ENCODE measurements around the gene COL9A3.

GRCh38 chr20:62825333-62825985, 8.6 kb downstream of the COL9A3 start:
- TF ChIP-seq CTCF (IDR thresholded peaks at IDR 0.05) (no peak), ZC3H11A (IDR thresholded peaks at IDR 0.05) (no peak), HDAC2 (IDR thresholded peaks at IDR 0.05) (no peak), POLR2A (IDR thresholded peaks at IDR 0.05; ENCODE audit: low read length) (no peak), MAFK (IDR thresholded peaks at IDR 0.05; ENCODE audit: partially characterized antibody) (no peak), RNF2 (IDR thresholded peaks at IDR 0.05; ENCODE audit: borderline replicate concordance, low read depth) (no peak), MAZ (IDR thresholded peaks at IDR 0.05; ENCODE audit: borderline replicate concordance, low read depth, low read length) (no peak), REST (IDR thresholded peaks at IDR 0.05) (no peak), POLR2AphosphoS2 (conservative IDR thresholded peaks at IDR 0.05; ENCODE audit: low read length) (no peak), NPAS2 (CRISPR knock-in tag; IDR thresholded peaks at IDR 0.05; ENCODE audit: borderline replicate concordance) (no peak), MYC (IDR thresholded peaks at IDR 0.05; ENCODE audit: borderline replicate concordance, low read length) (no peak), EP300 (IDR thresholded peaks at IDR 0.05) (no peak), CBX8 (IDR thresholded peaks at IDR 0.05) (no peak), SMC3 (IDR thresholded peaks at IDR 0.05) (no peak)

All from A549 (cell line).